LHCN-M2 (cell line): ENCODE measurements around the gene PRDM15. TPM values are rescaled to one million over a fixed set of nuclear protein-coding genes. Genes with fewer than 3 reads are reported as not detected.
A peak's percentile ranks its signal among the peaks of the same experiment; 100 is the strongest.

Source experiments
- DNase-seq: peaks from one replicate; pipeline ENCODE4 v3.0.0-alpha.2; 2012; ENCODE audit warnings: low read depth
- total RNA-seq: library from RNA; depleted of rRNA; stranded (reverse); fragments of >200 nt; gene quantifications from 2 replicates; pipeline ENCODE4 v1.2.3, GENCODE V29; 2014

Gene PRDM15
- total RNA-seq, 1 experiment from 2014 or later = 6.1 TPM

GRCh38 chr21:41907496-41908258 is 28.5 kb upstream of the PRDM15 start:
- DNase-seq = no peak

GRCh38 chr21:41906770-41907169 is 27.6 kb upstream of the PRDM15 start:
- no peak for DNase-seq

- no peak for DNase-seq
Observed at GRCh38 chr21:41903559-41904351, 24.6 kb upstream of the PRDM15 start.

GRCh38 chr21:41902946-41903345 is 23.8 kb upstream of the PRDM15 start:
- no peak for DNase-seq

GRCh38 chr21:41901782-41902181 is 22.6 kb upstream of the PRDM15 start:
- no peak for DNase-seq

GRCh38 chr21:41901099-41901498 is 22.0 kb upstream of the PRDM15 start:
- no peak for DNase-seq

- no peak for DNase-seq
Observed at GRCh38 chr21:41900401-41900800, 21.3 kb upstream of the PRDM15 start.

GRCh38 chr21:41899426-41900202 is 20.5 kb upstream of the PRDM15 start:
- no peak for DNase-seq

GRCh38 chr21:41898998-41899397 is 19.9 kb upstream of the PRDM15 start:
- DNase-seq = no peak

GRCh38 chr21:41897700-41898099 is 18.6 kb upstream of the PRDM15 start:
- DNase-seq = no peak

GRCh38 chr21:41897047-41897669 is 18.0 kb upstream of the PRDM15 start:
- DNase-seq = no peak

- peak; percentile 14 for DNase-seq
Observed at GRCh38 chr21:41895643-41896493, 16.7 kb upstream of the PRDM15 start.

GRCh38 chr21:41894922-41895557 is 15.9 kb upstream of the PRDM15 start:
- DNase-seq = peak; percentile 46

GRCh38 chr21:41894511-41894910 is 15.4 kb upstream of the PRDM15 start:
- no peak for DNase-seq

GRCh38 chr21:41892726-41893125 is 13.6 kb upstream of the PRDM15 start:
- DNase-seq = no peak

- DNase-seq = no peak
Observed at GRCh38 chr21:41891132-41891531, 12.0 kb upstream of the PRDM15 start.

- no peak for DNase-seq
Observed at GRCh38 chr21:41890355-41890754, 11.2 kb upstream of the PRDM15 start.

- DNase-seq = no peak
Observed at GRCh38 chr21:41888749-41889376, 9.7 kb upstream of the PRDM15 start.

GRCh38 chr21:41887667-41888066 is 8.5 kb upstream of the PRDM15 start:
- DNase-seq = no peak

GRCh38 chr21:41886328-41886727 is 7.2 kb upstream of the PRDM15 start:
- DNase-seq = no peak
